Tibial nerve (tissue), 4 donors: ENCODE results near the gene AGBL1. TPM values are rescaled to one million over a fixed set of nuclear protein-coding genes. Genes with fewer than 3 reads are reported as not detected.

Experiments used
- DNase-seq, 2 donors: peaks; one replicate each; pipeline ENCODE4 v3.0.0-alpha.2; 2019; ENCODE audit warnings: low spot score in 2 of 2
- H3K27ac ChIP-seq, 4 donors: fragments of 200-600 bp; sonication (generic) in 3 of 4; one replicate each; pipeline ENCODE4 v1.5.1; 2017 to 2019; ENCODE audit warnings: mild to moderate bottlenecking in 1 of 4
- H3K27me3 ChIP-seq, 2 donors: fragments of 200-600 bp; sonication (generic) in 1 of 2; one replicate each; pipeline versions ENCODE4 v1.5.1 to v1.6.0; 2017 to 2019
- H3K36me3 ChIP-seq, 3 donors: fragments of 200-600 bp; sonication (generic); one replicate each; pipeline ENCODE4 v1.5.1; 2018 to 2019
- H3K4me1 ChIP-seq, 4 donors: fragments of 200-600 bp; sonication (generic) in 3 of 4; one replicate each; pipeline ENCODE4 v1.5.1; 2017 to 2019
- H3K4me3 ChIP-seq, 4 donors: fragments of 200-600 bp; sonication (generic) in 3 of 4; one replicate each; pipeline ENCODE4 v1.5.1; 2017 to 2019; ENCODE audit warnings: mild to moderate bottlenecking in 1 of 4, moderate library complexity in 1 of 4
- H3K9me3 ChIP-seq, 4 donors: fragments of 200-600 bp; sonication (generic) in 3 of 4; one replicate each; pipeline ENCODE4 v1.5.1; 2017 to 2019
- EP300 ChIP-seq, 2 donors: sonication (generic); formaldehyde crosslinking; IDR thresholded peaks; one replicate each; pipeline ENCODE4 v1.6.1; 2017; ENCODE audit warnings: antibody characterized with exemption in 2 of 2, mild to moderate bottlenecking in 1 of 2
- POLR2A ChIP-seq, 2 donors: fragments of 450-650 bp; IDR thresholded peaks; one replicate each; pipeline ENCODE4 v1.6.1; 2017; ENCODE audit warnings: antibody characterized with exemption in 2 of 2, mild to moderate bottlenecking in 2 of 2, moderate library complexity in 2 of 2
- WGBS, 2 donors: methylation state at CpG; one replicate each; pipeline ENCODE4 v1.1.5; 2018; 5-methylcytosine and 5-hydroxymethylcytosine counted together
- total RNA-seq, 4 donors: library from RNA; depleted of rRNA; stranded (reverse); fragments of >200 nt; gene quantifications; one replicate each; pipeline ENCODE4 v1.1.0, GENCODE V29; 2016
- TF ChIP-seq, protein P1 (sequence below), 5 experiments: fragments of 200-600 bp in 3 of 5; fragments of 450-650 bp in 2 of 5; sonication (generic) in 3 of 5; IDR thresholded peaks; one replicate each; pipeline ENCODE4 v1.5.1; 2016 to 2019; ENCODE audit warnings: antibody characterized with exemption in 5 of 5, mild to moderate bottlenecking in 3 of 5, moderate library complexity in 2 of 5

The AGBL1 gene
- total RNA-seq, 4 donors from 2014 or later: under 0.01 to 1.2 (median 0.21) TPM; not detected in 1

GRCh38 chr15:86322629-86323028, 243.0 kb downstream of the AGBL1 start:
- WGBS, 2 donors: 53 to 57% methylated on average over 1 of the region's 1 CpG

DNA sequence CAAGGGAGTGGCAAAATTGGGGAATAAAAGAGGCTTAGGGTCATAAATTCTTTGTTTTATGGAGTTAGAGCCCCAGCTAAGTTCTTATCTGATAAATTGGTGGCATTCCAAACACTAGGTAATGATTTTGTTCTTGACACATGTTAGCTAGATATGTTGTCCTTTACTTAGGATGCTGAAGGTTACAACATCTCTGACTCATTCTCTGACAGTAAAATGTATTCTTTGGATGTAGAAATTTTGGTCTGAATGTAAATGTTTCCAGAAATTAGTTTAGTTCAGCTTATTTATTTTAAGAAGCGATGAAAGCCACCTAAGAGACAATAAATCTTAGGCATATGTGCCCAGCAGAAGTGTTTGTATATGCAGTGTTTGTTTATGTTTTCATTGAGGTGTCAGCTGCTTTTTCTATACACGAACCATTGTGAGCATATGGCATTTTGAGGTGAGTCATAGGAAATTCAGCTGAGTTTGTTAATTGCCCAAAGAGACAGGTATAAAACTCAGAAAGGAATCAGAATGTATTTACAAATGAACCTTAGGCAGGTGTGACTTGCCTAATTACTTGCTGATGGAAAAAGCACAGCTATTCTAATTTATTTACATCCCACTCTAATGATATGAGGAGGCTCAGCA, 247.7 kb downstream of the AGBL1 start:
- no peaks in the 10 kb centered on the region for H3K36me3 ChIP-seq
- H3K9me3 ChIP-seq: peaks cover 0 to 35% (median 0%) of the 10 kb centered on the region in 4 donors
- H3K27ac ChIP-seq: no peak overlapping the region
- no peak for DNase-seq
- TF ChIP-seq POLR2A (IDR thresholded peaks at IDR 0.05) (no peak), EP300 (IDR thresholded peaks at IDR 0.05) (no peak)
- TF ChIP-seq, protein P1, sequence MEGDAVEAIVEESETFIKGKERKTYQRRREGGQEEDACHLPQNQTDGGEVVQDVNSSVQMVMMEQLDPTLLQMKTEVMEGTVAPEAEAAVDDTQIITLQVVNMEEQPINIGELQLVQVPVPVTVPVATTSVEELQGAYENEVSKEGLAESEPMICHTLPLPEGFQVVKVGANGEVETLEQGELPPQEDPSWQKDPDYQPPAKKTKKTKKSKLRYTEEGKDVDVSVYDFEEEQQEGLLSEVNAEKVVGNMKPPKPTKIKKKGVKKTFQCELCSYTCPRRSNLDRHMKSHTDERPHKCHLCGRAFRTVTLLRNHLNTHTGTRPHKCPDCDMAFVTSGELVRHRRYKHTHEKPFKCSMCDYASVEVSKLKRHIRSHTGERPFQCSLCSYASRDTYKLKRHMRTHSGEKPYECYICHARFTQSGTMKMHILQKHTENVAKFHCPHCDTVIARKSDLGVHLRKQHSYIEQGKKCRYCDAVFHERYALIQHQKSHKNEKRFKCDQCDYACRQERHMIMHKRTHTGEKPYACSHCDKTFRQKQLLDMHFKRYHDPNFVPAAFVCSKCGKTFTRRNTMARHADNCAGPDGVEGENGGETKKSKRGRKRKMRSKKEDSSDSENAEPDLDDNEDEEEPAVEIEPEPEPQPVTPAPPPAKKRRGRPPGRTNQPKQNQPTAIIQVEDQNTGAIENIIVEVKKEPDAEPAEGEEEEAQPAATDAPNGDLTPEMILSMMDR (IDR thresholded peaks at IDR 0.05): no peak
- no peaks in the 10 kb centered on the region for H3K4me1 ChIP-seq
- 60 to 63% methylated on average over 2 of the region's 2 CpGs for WGBS, 2 donors
- no peak overlapping the region for H3K4me3 ChIP-seq
- H3K27me3 ChIP-seq: no peaks in the 10 kb centered on the region

More at GRCh38 chr15:86322629-86323028, 243.0 kb downstream of the AGBL1 start:
- no peak overlapping the region for H3K4me3 ChIP-seq
- no peaks in the 10 kb centered on the region for H3K9me3 ChIP-seq
- no peak for DNase-seq
- H3K36me3 ChIP-seq: no peaks in the 10 kb centered on the region
- no peak for TF ChIP-seq EP300 (IDR thresholded peaks at IDR 0.05)
- no peak for TF ChIP-seq POLR2A (IDR thresholded peaks at IDR 0.05)
- TF ChIP-seq, protein P1 (IDR thresholded peaks at IDR 0.05): no peak
- H3K27ac ChIP-seq: no peak overlapping the region
- no peaks in the 10 kb centered on the region for H3K27me3 ChIP-seq
- no peaks in the 10 kb centered on the region for H3K4me1 ChIP-seq

- WGBS, 2 donors: 47 to 68% methylated on average over 2 of the region's 2 CpGs
- no peak overlapping the region for H3K4me3 ChIP-seq
- H3K36me3 ChIP-seq: no peaks in the 10 kb centered on the region
- no peak for DNase-seq
- peaks cover 0 to 35% (median 0%) of the 10 kb centered on the region in 4 donors for H3K9me3 ChIP-seq
- no peak overlapping the region for H3K27ac ChIP-seq
- H3K27me3 ChIP-seq: no peaks in the 10 kb centered on the region
- no peaks in the 10 kb centered on the region for H3K4me1 ChIP-seq
- TF ChIP-seq, protein P1 (IDR thresholded peaks at IDR 0.05): no peak
- TF ChIP-seq EP300 (IDR thresholded peaks at IDR 0.05) (no peak), POLR2A (IDR thresholded peaks at IDR 0.05) (no peak)
These were observed 249.0 kb downstream of the AGBL1 start for GRCh38 chr15:86328658-86329057.

DNA sequence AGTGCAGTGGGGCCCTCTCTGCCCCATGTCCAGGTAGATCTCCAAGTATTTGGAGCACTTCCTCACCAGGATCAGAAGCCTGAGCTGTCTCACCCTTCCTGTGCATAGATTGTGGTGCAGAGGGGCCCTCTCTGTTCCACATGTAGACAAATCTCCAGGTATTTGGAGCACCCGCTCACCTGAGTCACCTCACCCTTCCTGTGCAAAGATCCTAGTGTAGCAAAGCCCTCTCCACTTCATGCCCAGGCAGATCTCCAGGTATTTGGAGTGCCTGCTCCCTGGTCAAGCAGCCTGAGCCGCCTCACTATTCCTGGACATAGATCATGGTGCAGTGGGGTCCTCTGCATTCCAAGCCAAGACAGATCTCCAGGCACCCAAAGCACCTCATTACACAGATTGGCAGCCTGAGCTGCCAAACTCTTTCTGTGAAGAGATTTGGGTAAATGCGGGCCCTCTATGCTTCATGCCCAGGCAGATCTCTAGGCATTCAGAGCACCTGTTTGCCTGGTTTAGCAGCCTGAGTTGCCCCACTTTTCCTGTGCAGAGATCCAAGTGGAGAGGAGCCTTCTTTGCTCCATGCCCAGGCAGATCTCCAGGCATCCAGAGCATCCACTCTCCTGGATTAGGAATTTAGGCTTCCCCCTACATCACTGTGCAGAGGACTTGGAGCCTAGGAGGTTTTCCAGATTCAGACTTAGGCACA, 249.8 kb downstream of the AGBL1 start:
- H3K9me3 ChIP-seq: peaks cover 0 to 35% (median 0%) of the 10 kb centered on the region in 4 donors
- 93 to 95% methylated on average over 2 to 3 of the region's 3 CpGs for WGBS, 2 donors
- no peaks in the 10 kb centered on the region for H3K4me1 ChIP-seq
- H3K36me3 ChIP-seq: no peaks in the 10 kb centered on the region
- no peaks in the 10 kb centered on the region for H3K27me3 ChIP-seq
- no peak overlapping the region for H3K27ac ChIP-seq
- TF ChIP-seq POLR2A (IDR thresholded peaks at IDR 0.05) (no peak), EP300 (IDR thresholded peaks at IDR 0.05) (no peak)
- TF ChIP-seq, protein P1 (IDR thresholded peaks at IDR 0.05): no peak
- DNase-seq: no peak
- H3K4me3 ChIP-seq: no peak overlapping the region

DNA sequence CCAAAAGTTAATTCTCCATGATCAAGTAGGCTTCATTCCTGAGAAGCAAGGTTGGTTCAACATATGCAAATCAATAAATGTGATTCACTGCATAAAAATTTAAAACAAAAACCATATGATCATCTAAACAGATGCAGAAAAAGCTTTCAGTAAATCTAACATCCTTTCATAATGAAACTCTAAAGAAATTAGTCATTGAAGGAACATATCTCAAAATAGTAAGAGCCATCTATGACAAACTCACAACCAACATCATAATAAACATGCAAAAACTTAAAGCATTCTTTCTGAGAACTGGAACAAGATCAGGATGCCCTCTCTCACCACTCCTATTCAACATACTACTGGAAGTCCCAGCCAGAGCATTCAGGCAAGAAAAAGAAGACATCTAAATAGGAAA, 254.1 kb downstream of the AGBL1 start:
- Histone ChIP-seq H3K4me3 (no peak overlapping the region), H3K9me3 (peaks cover 0 to 40% (median 0%) of the 10 kb centered on the region in 4 donors), H3K27me3 (no peaks in the 10 kb centered on the region), H3K4me1 (no peaks in the 10 kb centered on the region), H3K27ac (no peak overlapping the region), H3K36me3 (no peaks in the 10 kb centered on the region)
- no peak for TF ChIP-seq EP300 (IDR thresholded peaks at IDR 0.05)
- no peak for TF ChIP-seq POLR2A (IDR thresholded peaks at IDR 0.05)
- TF ChIP-seq, protein P1 (IDR thresholded peaks at IDR 0.05): no peak
- no peak for DNase-seq
